Prostate gland (tissue), 2 donors: Measurements from ENCODE around the gene DNAJC1.
"Not testable (repeated sequence)": the region's sequence is repeated elsewhere in the genome, so short reads cannot be mapped to it uniquely, and the experiment has no call there.

Experiments used
- POLR2A ChIP-seq: fragments of 450-650 bp; IDR thresholded peaks from one replicate; pipeline ENCODE4 v1.6.1; 2016; ENCODE audit warnings: antibody characterized with exemption, mild to moderate bottlenecking
- POLR2AphosphoS5 ChIP-seq: sonication (generic); formaldehyde crosslinking; IDR thresholded peaks from one replicate; pipeline ENCODE4 v1.6.1; 2017; ENCODE audit warnings: antibody characterized with exemption
- TF ChIP-seq, protein P1 (sequence below), 4 experiments: fragments of 200-600 bp in 2 of 4; fragments of 450-650 bp in 2 of 4; sonication (generic) in 2 of 4; IDR thresholded peaks; 1 replicate in 3 of 4; 2 replicates in 1 of 4; pipeline ENCODE4 v1.5.1; 2016 to 2019; ENCODE audit warnings: antibody characterized with exemption in 4 of 4, mild to moderate bottlenecking in 2 of 4, moderate library complexity in 2 of 4

DNA sequence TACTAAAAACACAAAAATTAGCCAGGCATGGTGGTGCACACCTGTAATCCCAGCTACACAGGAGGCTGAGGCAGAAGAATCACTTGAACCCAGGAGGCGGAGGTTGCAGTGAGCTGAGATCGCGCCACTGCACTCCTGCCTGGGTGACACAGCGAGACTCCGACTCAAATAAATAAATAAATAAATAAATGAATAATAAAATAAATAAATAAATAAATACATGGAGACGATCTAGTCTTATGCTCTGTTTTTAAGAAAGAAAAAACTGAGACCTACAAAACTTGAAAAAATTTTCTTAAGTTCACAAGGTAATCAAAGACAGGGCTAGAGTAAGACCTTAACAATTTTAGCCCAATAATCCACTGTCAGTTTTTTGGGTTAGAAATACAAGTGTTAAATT, 181.3 kb downstream of the DNAJC1 start:
- TF ChIP-seq, protein P1, sequence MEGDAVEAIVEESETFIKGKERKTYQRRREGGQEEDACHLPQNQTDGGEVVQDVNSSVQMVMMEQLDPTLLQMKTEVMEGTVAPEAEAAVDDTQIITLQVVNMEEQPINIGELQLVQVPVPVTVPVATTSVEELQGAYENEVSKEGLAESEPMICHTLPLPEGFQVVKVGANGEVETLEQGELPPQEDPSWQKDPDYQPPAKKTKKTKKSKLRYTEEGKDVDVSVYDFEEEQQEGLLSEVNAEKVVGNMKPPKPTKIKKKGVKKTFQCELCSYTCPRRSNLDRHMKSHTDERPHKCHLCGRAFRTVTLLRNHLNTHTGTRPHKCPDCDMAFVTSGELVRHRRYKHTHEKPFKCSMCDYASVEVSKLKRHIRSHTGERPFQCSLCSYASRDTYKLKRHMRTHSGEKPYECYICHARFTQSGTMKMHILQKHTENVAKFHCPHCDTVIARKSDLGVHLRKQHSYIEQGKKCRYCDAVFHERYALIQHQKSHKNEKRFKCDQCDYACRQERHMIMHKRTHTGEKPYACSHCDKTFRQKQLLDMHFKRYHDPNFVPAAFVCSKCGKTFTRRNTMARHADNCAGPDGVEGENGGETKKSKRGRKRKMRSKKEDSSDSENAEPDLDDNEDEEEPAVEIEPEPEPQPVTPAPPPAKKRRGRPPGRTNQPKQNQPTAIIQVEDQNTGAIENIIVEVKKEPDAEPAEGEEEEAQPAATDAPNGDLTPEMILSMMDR (IDR thresholded peaks at IDR 0.05), result not testable (repeated sequence)
- TF ChIP-seq POLR2A, POLR2AphosphoS5: not testable (repeated sequence)
